ENCODE results near the gene CAMTA1. TPM values are rescaled to one million over a fixed set of nuclear protein-coding genes. Genes with fewer than 3 reads are reported as not detected.

CAMTA1 gene
- polyA plus RNA-seq, 1 donor from 2014 or later = 162 TPM

GRCh38 chr1:6960860-6961259, 175.6 kb downstream of the CAMTA1 start:
- TF ChIP-seq CTCF (IDR thresholded peaks at IDR 0.05; ENCODE audit: poor library complexity, severe bottlenecking) = no peak
- TF ChIP-seq RAD21 (conservative IDR thresholded peaks at IDR 0.05) = no peak
- TF ChIP-seq EZH2 (IDR thresholded peaks at IDR 0.05; ENCODE audit: borderline replicate concordance, insufficient read depth, low read length, poor library complexity, severe bottlenecking) = no peak
- Histone ChIP-seq H3K36me3 (ENCODE audit: insufficient read depth, low read length) (no peaks in the 10 kb centered on the region), H3K9me3 (ENCODE audit: low read length) (no peaks in the 10 kb centered on the region), H3K27me3 (ENCODE audit: insufficient read depth, low read depth, low read length) (no peaks in the 10 kb centered on the region), H3K4me2 (ENCODE audit: low read length) (no peak overlapping the region), H3K27ac (ENCODE audit: low read length) (no peak overlapping the region), H3K9ac (ENCODE audit: low read length) (no peak overlapping the region), H3K9me2 (ENCODE audit: insufficient read depth, low read length) (no peaks in the 10 kb centered on the region), H3K4me3 (ENCODE audit: low read length) (no peak overlapping the region), H3K79me2 (replicated peaks; ENCODE audit: insufficient read depth, low read length) (no peaks in the 10 kb centered on the region), H3F3A (ENCODE audit: insufficient read depth, low read length, poor library complexity, severe bottlenecking) (no peaks in the 10 kb centered on the region), H2AFZ (ENCODE audit: low read depth, low read length) (no peak overlapping the region), H4K20me1 (ENCODE audit: insufficient read depth) (no peaks in the 10 kb centered on the region)

- no peaks in the 10 kb centered on the region for H4K20me1 ChIP-seq (ENCODE audit: insufficient read depth)
- H3K27ac ChIP-seq (ENCODE audit: low read length) = no peak overlapping the region
- no peak overlapping the region for H3K4me3 ChIP-seq (ENCODE audit: low read length)
- no peaks in the 10 kb centered on the region for H3K36me3 ChIP-seq (ENCODE audit: insufficient read depth, low read length)
- H3K9me2 ChIP-seq (ENCODE audit: insufficient read depth, low read length) = no peaks in the 10 kb centered on the region
- no peak for TF ChIP-seq RAD21 (conservative IDR thresholded peaks at IDR 0.05)
- H3K79me2 ChIP-seq (replicated peaks; ENCODE audit: insufficient read depth, low read length) = no peaks in the 10 kb centered on the region
- H3K9ac ChIP-seq (ENCODE audit: low read length) = no peak overlapping the region
- H3K9me3 ChIP-seq (ENCODE audit: low read length) = no peaks in the 10 kb centered on the region
- no peak overlapping the region for H3K4me2 ChIP-seq (ENCODE audit: low read length)
- H2AFZ ChIP-seq (ENCODE audit: low read depth, low read length) = no peak overlapping the region
- no peaks in the 10 kb centered on the region for H3F3A ChIP-seq (ENCODE audit: insufficient read depth, low read length, poor library complexity, severe bottlenecking)
- no peaks in the 10 kb centered on the region for H3K27me3 ChIP-seq (ENCODE audit: insufficient read depth, low read depth, low read length)
Measured at GRCh38 chr1:6961289-6961688, 176.0 kb downstream of the CAMTA1 start.

- Histone ChIP-seq H3K4me3 (ENCODE audit: low read length) (no peak overlapping the region), H2AFZ (ENCODE audit: low read depth, low read length) (no peak overlapping the region), H3K4me2 (ENCODE audit: low read length) (no peak overlapping the region), H3K27me3 (ENCODE audit: insufficient read depth, low read depth, low read length) (no peaks in the 10 kb centered on the region), H3K79me2 (replicated peaks; ENCODE audit: insufficient read depth, low read length) (no peaks in the 10 kb centered on the region), H4K20me1 (ENCODE audit: insufficient read depth) (no peaks in the 10 kb centered on the region), H3K9me3 (ENCODE audit: low read length) (no peaks in the 10 kb centered on the region), H3F3A (ENCODE audit: insufficient read depth, low read length, poor library complexity, severe bottlenecking) (no peaks in the 10 kb centered on the region), H3K9me2 (ENCODE audit: insufficient read depth, low read length) (no peaks in the 10 kb centered on the region), H3K27ac (ENCODE audit: low read length) (no peak overlapping the region), H3K9ac (ENCODE audit: low read length) (no peak overlapping the region), H3K36me3 (ENCODE audit: insufficient read depth, low read length) (no peaks in the 10 kb centered on the region)
- TF ChIP-seq POLR2AphosphoS5 (IDR thresholded peaks at IDR 0.05) (no peak), EP300 (conservative IDR thresholded peaks at IDR 0.05; ENCODE audit: poor library complexity, severe bottlenecking) (no peak), MXI1 (conservative IDR thresholded peaks at IDR 0.05; ENCODE audit: poor library complexity, severe bottlenecking) (no peak)
Measured at GRCh38 chr1:6961905-6962477, 176.7 kb downstream of the CAMTA1 start.

DNA sequence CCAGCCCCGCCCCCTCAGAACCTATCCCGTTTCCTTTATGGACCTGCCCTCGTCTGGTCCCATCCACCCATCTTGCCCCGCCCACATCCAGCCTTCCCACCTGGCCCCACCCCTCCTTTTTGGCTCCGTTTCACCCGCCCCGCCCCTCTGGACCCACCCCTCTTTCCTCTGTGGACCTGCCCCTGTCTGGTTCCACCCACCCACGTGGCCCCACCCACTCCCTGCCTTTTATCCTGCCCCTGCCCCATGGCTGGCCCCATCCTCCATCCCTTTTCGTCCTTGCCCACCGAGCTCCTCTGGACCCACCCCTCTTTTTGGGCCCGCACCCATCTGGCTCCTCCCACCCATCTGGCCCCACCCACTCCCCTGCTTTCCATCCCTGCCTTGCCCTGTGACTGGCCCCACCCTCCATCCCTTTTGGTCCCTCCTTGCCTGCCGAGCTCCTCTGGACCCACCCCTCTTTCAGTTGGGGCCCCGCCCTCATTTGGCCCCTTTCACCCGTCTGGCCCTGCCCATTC, 177.3 kb downstream of the CAMTA1 start:
- no peaks in the 10 kb centered on the region for H3K36me3 ChIP-seq (ENCODE audit: insufficient read depth, low read length)

More for the DNA sequence above, 177.3 kb downstream of the CAMTA1 start:
- Histone ChIP-seq H3K4me2 (ENCODE audit: low read length) (no peak overlapping the region), H3K9ac (ENCODE audit: low read length) (no peak overlapping the region), H3K9me2 (ENCODE audit: insufficient read depth, low read length) (no peaks in the 10 kb centered on the region), H2AFZ (ENCODE audit: low read depth, low read length) (no peak overlapping the region), H3K79me2 (replicated peaks; ENCODE audit: insufficient read depth, low read length) (no peaks in the 10 kb centered on the region), H3K27me3 (ENCODE audit: insufficient read depth, low read depth, low read length) (no peaks in the 10 kb centered on the region), H4K20me1 (ENCODE audit: insufficient read depth) (no peaks in the 10 kb centered on the region), H3K4me3 (ENCODE audit: low read length) (no peak overlapping the region), H3K9me3 (ENCODE audit: low read length) (no peaks in the 10 kb centered on the region), H3F3A (ENCODE audit: insufficient read depth, low read length, poor library complexity, severe bottlenecking) (no peaks in the 10 kb centered on the region), H3K27ac (ENCODE audit: low read length) (no peak overlapping the region)
- no peak for TF ChIP-seq MXI1 (conservative IDR thresholded peaks at IDR 0.05; ENCODE audit: poor library complexity, severe bottlenecking)
- no peak for TF ChIP-seq RAD21 (conservative IDR thresholded peaks at IDR 0.05)
- TF ChIP-seq SMC3 (conservative IDR thresholded peaks at IDR 0.05; ENCODE audit: poor library complexity) = no peak
- no peak for TF ChIP-seq EP300 (conservative IDR thresholded peaks at IDR 0.05; ENCODE audit: poor library complexity, severe bottlenecking)
- no peak for TF ChIP-seq CTCF (IDR thresholded peaks at IDR 0.05; ENCODE audit: poor library complexity, severe bottlenecking)
- no peak for TF ChIP-seq POLR2AphosphoS5 (IDR thresholded peaks at IDR 0.05)
- TF ChIP-seq, protein P1, sequence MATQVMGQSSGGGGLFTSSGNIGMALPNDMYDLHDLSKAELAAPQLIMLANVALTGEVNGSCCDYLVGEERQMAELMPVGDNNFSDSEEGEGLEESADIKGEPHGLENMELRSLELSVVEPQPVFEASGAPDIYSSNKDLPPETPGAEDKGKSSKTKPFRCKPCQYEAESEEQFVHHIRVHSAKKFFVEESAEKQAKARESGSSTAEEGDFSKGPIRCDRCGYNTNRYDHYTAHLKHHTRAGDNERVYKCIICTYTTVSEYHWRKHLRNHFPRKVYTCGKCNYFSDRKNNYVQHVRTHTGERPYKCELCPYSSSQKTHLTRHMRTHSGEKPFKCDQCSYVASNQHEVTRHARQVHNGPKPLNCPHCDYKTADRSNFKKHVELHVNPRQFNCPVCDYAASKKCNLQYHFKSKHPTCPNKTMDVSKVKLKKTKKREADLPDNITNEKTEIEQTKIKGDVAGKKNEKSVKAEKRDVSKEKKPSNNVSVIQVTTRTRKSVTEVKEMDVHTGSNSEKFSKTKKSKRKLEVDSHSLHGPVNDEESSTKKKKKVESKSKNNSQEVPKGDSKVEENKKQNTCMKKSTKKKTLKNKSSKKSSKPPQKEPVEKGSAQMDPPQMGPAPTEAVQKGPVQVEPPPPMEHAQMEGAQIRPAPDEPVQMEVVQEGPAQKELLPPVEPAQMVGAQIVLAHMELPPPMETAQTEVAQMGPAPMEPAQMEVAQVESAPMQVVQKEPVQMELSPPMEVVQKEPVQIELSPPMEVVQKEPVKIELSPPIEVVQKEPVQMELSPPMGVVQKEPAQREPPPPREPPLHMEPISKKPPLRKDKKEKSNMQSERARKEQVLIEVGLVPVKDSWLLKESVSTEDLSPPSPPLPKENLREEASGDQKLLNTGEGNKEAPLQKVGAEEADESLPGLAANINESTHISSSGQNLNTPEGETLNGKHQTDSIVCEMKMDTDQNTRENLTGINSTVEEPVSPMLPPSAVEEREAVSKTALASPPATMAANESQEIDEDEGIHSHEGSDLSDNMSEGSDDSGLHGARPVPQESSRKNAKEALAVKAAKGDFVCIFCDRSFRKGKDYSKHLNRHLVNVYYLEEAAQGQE (IDR thresholded peaks at IDR 0.05; ENCODE audit: borderline replicate concordance) = no peak
- no peak for TF ChIP-seq TAF1 (IDR thresholded peaks at IDR 0.05; ENCODE audit: low read depth)
- no peak for TF ChIP-seq EZH2 (IDR thresholded peaks at IDR 0.05; ENCODE audit: borderline replicate concordance, insufficient read depth, low read length, poor library complexity, severe bottlenecking)

All from neural cell (in vitro differentiated cells).